Erythroblast (primary cell): ENCODE results near the gene CYP2A6.
A peak's percentile ranks its signal among the peaks of the same experiment; 100 is the strongest.
"Not testable (repeated sequence)": the region's sequence is repeated elsewhere in the genome, so short reads cannot be mapped to it uniquely, and the experiment has no call there.

ENCODE experiments used
- DNase-seq, 2 experiments: peaks; one replicate each; lab custom pipeline; 2025; lab: John Stamatoyannopoulos, UW
- GATA1 ChIP-seq: IDR thresholded peaks from 2 replicates; pipeline ENCODE4 v1.6.1; 2011; ENCODE audit warnings: low read depth, mild to moderate bottlenecking, control low read depth, low read length, moderate library complexity
- POLR2A ChIP-seq: IDR thresholded peaks from 2 replicates; pipeline ENCODE4 v1.6.1; 2011; ENCODE audit warnings: mild to moderate bottlenecking, low read length

Gene CYP2A6

DNA sequence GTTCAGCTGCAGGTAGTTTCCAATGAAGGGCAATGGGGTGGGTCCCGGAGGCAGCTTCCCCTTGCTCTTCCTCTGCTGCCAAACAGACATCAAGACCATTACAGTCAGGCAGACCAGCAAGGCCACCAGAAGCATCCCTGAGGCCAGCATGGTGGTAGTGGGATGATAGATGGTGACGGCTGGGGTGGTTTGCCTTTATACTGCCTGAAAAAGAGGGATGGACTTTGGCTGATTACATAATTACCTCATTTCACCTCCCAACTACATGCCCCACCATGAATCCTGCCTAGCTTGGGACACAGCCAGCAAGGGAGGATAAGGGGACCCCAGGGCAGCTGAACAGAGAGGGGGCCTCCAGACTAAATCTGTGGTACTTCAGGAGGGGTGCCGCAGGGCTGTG lies at the start of gene CYP2A6:
Gene CYP2A6, minus strand, starts transcription at position 171 of the 400 bp plus-strand sequence. Its CDS starts 21 bp downstream, at position 150.
- DNase-seq: not testable (repeated sequence)

- DNase-seq: not testable (repeated sequence)
Observed at GRCh38 chr19:40899964-40900363, 49.7 kb upstream of the CYP2A6 start.

DNA sequence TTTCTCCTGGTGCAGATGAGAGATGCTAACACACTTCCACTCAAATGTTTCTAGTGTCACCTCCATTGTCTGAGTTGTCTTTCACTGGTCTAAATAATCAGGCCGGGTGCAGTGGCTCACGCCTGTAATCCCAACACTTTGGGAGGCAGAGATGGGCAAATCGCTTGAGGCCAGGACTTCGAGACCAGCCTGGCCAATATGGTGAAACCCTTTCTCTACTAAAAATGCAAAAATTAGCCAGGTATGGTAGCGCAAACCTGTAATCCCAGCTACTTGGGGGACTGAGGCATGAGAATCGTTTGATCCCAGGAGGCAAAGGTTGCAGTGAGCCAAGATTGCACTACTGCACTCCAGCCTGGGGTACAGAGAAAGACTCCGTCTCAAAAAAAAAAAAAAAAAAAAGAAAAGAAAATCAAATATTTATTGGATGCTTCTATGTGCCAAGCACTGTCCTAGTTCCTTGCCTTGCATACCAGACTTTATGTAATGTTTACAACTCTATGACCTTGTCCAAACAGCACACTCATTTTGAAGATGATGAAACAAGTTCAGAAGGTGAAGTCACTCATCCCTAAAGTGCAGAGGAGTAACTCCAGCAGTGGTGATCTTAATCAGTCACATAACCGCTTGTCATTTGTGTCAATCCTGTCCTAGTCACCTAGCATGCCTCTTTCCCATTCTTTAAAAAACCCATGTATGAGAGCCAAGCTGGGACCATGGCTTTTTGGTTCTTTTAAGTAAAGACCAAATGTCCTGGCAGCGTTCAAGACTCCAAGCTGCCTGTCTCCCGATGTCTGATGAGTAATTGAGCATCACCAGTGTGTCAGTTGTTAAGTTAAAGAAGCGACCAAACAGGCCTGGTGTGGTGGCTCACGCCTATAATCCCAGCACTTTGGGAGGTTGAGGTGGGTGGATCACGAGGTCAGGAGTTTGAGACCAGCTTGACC lies 46.9 kb upstream of the CYP2A6 start:
- peak; percentile 69 to 84 for DNase-seq

DNA sequence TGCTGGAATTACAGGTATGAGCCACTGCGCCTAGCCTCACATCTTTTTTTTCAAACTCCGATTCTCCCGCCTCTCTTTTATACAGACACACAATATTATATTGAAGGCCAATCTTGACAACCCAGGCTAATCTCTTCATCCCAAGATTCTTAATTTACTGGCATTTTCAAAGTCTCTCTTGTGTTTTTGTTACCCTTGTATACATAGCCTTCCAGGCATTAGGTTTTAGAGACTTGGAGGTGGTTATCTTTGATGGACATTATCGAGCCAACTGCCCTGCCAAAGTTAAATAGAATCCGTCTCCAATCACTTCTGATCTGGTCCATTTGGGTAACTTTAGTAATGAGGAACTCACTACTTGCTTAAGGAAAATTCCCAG lies 46.2 kb upstream of the CYP2A6 start:
- no peak for DNase-seq
- no peak for TF ChIP-seq POLR2A
- TF ChIP-seq GATA1: no peak

GRCh38 chr19:40893112-40893511 lies 42.9 kb upstream of the CYP2A6 start:
- TF ChIP-seq POLR2A (no peak), GATA1 (no peak)

DNA sequence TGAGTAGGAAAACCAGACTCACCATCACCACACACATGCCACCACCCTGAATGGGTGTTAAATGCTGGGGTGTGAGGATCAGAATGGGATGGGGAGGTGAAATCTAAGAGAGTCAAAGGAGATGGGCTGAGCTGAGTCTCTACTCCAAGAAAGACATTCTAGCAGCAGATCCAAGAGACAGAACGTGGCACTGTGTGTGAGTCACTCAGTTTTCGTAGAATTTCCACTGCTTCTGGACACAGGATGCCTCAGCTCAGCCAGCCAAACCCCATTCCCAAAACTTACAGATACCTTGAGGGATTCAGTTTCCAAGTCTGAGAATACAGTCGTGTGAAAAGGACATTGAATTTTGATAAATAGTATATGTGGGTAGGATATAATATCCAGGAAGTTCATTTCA lies 39.1 kb upstream of the CYP2A6 start:
- TF ChIP-seq GATA1: no peak
- TF ChIP-seq POLR2A: no peak
- no peak for DNase-seq

More at GRCh38 chr19:40893112-40893511, 42.9 kb upstream of the CYP2A6 start:
- DNase-seq: no peak

- DNase-seq: no peak
- TF ChIP-seq POLR2A (no peak), GATA1 (no peak)
Observed at GRCh38 chr19:40888191-40888590, 37.9 kb upstream of the CYP2A6 start.

GRCh38 chr19:40884187-40884931 lies 34.1 kb upstream of the CYP2A6 start:
- not testable (repeated sequence) for DNase-seq

- DNase-seq: not testable (repeated sequence)
Observed at GRCh38 chr19:40882062-40882461, 31.8 kb upstream of the CYP2A6 start, which contains the start of gene CYP2A7. CYP2A7 (minus strand) TSS chr19:40882231; CDS start chr19:40882210, 21 bp downstream.

- DNase-seq: not testable (repeated sequence)
Observed at GRCh38 chr19:40879349-40879748, 29.1 kb upstream of the CYP2A6 start.

DNA sequence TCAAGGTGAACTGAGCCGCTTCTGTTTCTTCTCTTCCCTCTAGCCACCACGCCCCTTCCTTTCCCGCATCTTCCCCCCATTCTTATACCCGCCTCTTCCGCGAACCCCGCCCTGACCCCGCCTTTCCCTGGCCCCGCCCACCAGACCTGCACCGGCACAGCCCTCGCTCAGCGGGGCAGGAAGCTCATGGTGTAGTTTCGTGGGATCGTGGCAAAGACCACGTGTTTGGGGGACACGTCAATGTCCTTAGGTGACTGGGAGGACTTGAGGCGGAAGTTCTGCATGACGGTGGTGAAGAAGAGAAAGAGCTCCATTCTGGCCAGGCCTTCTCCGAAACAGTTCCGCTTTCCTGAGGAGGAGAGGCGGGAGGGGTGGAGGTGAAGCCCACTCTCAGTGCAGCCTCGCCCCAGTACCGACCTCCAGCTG lies 25.3 kb upstream of the CYP2A6 start:
- peak; percentile 76 to 84 for DNase-seq

- not testable (repeated sequence) for DNase-seq
Observed at GRCh38 chr19:40874874-40875273, 24.6 kb upstream of the CYP2A6 start.

DNA sequence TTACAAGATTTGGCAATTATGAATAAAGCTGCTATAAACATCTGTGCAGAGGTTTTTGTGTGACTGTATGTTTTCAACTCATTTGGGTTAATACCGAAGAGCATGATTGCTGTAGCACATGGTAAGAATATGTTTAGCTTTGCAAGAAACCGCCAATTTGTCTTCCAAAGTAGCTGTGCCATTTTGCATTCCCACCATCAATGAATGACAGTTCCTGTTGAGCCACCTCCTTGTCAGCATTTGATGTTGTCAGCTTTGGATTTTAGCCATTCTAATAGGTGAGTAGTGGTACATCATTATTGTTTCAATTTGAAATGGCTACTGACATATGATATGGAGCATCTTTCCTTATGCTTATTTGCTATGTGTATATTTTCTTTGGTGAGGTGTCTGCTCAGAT lies 23.6 kb upstream of the CYP2A6 start:
- not testable (repeated sequence) for DNase-seq

DNA sequence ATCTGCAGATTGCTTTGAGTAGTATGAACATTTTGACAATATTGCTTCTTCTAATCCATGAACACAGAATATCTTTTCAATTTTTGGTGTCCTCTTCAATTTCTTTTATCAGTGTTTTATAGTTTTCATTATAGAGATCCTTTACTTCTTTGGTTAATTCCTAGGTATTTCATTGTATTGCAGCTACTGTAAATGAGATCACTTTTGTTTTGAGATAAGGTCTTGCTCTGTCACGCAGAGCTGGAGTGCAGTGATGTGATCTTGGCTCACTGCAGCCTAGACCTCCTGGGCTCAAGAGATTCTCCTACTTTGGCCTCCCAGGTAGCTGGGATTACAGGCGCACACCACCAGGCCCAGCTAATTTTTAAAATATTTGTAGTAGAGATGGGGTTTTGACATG lies 22.0 kb upstream of the CYP2A6 start:
- TF ChIP-seq POLR2A (no peak), GATA1 (no peak)

GRCh38 chr19:40867701-40868100 lies 17.5 kb upstream of the CYP2A6 start:
- DNase-seq: no peak
- no peak for TF ChIP-seq GATA1
- no peak for TF ChIP-seq POLR2A

More for the DNA sequence above, 22.0 kb upstream of the CYP2A6 start:
- peak; percentile 62 to 71 for DNase-seq
